ENCODE data around the gene METTL21A.
"Not testable (repeated sequence)": the region's sequence is repeated elsewhere in the genome, so short reads cannot be mapped to it uniquely, and the experiment has no call there.

METTL21A gene

GRCh38 chr2:207625014-207625907, at the start of gene METTL21A:
METTL21A (minus strand) TSS chr2:207625394; CDS start chr2:207624375, 1,019 bp downstream.
- Mint-ChIP-seq H3K36me3 (peaks cover 10% of the 10 kb centered on the region), H3K27me3 (no peaks in the 10 kb centered on the region), H3K4me1 (peaks cover 42% of the 10 kb centered on the region), H3K4me3 (peak within 1 kb of the TSS; percentile 95), H3K27ac (peak within 1 kb of the TSS; percentile 97), H3K9me3 (no peaks in the 10 kb centered on the region)

- Mint-ChIP-seq H3K4me3 (no peak overlapping the region), H3K9me3 (no peaks in the 10 kb centered on the region), H3K36me3 (peaks cover 2% of the 10 kb centered on the region), H3K27ac (no peak overlapping the region), H3K4me1 (no peaks in the 10 kb centered on the region), H3K27me3 (peaks cover 9% of the 10 kb centered on the region)
Measured at GRCh38 chr2:207674826-207675225, 49.6 kb upstream of the METTL21A start.

GRCh38 chr2:207674266-207674774, 49.1 kb upstream of the METTL21A start:
- no peak overlapping the region for H3K27ac Mint-ChIP-seq
- no peaks in the 10 kb centered on the region for H3K4me1 Mint-ChIP-seq

GRCh38 chr2:207673431-207673830, 48.2 kb upstream of the METTL21A start:
- Mint-ChIP-seq H3K36me3 (no peaks in the 10 kb centered on the region), H3K4me1 (no peaks in the 10 kb centered on the region), H3K27me3 (peaks cover 4% of the 10 kb centered on the region), H3K27ac (no peak overlapping the region), H3K9me3 (no peaks in the 10 kb centered on the region), H3K4me3 (no peak overlapping the region)

More at GRCh38 chr2:207674266-207674774, 49.1 kb upstream of the METTL21A start:
- Mint-ChIP-seq H3K4me3 (no peak overlapping the region), H3K36me3 (no peaks in the 10 kb centered on the region), H3K9me3 (no peaks in the 10 kb centered on the region), H3K27me3 (peaks cover 4% of the 10 kb centered on the region)

GRCh38 chr2:207670887-207671286, 45.7 kb upstream of the METTL21A start:
- no peaks in the 10 kb centered on the region for H3K27me3 Mint-ChIP-seq
- no peaks in the 10 kb centered on the region for H3K36me3 Mint-ChIP-seq
- H3K4me3 Mint-ChIP-seq, result no peak overlapping the region
- no peaks in the 10 kb centered on the region for H3K4me1 Mint-ChIP-seq
- H3K9me3 Mint-ChIP-seq, result no peaks in the 10 kb centered on the region
- no peak overlapping the region for H3K27ac Mint-ChIP-seq

GRCh38 chr2:207663870-207664545, 38.8 kb upstream of the METTL21A start:
- Mint-ChIP-seq H3K27ac (no peak overlapping the region), H3K27me3 (no peaks in the 10 kb centered on the region), H3K36me3 (no peaks in the 10 kb centered on the region), H3K4me3 (no peak overlapping the region), H3K9me3 (no peaks in the 10 kb centered on the region), H3K4me1 (no peaks in the 10 kb centered on the region)

- Mint-ChIP-seq H3K27ac (no peak overlapping the region), H3K9me3 (no peaks in the 10 kb centered on the region), H3K36me3 (no peaks in the 10 kb centered on the region), H3K4me1 (no peaks in the 10 kb centered on the region), H3K27me3 (no peaks in the 10 kb centered on the region), H3K4me3 (no peak overlapping the region)
Measured at GRCh38 chr2:207662203-207662602, 37.0 kb upstream of the METTL21A start.

DNA sequence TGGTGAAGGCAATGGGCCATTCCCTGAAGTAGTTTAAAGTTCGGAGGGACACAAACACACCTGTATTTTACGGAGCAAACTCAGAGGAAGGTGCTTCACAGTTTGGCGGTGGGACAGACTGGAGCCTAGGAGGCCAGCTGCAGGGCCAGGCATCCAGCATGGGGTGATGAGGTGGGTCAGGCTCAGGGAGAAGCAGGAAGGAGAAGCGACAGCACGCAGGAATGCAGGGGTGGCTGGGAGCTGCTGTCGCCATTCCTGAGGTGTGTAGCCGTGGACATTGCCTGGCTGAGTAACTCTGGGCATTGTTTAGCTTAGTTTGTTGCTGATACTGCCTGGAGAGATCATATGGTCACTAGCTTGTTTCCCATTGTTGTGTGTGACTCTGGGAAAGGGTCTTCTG, 35.8 kb upstream of the METTL21A start:
- Mint-ChIP-seq H3K36me3 (no peaks in the 10 kb centered on the region), H3K9me3 (no peaks in the 10 kb centered on the region), H3K27ac (no peak overlapping the region), H3K4me3 (no peak overlapping the region), H3K4me1 (no peaks in the 10 kb centered on the region), H3K27me3 (no peaks in the 10 kb centered on the region)

- Mint-ChIP-seq H3K27ac (no peak overlapping the region), H3K36me3 (no peaks in the 10 kb centered on the region), H3K4me3 (no peak overlapping the region), H3K4me1 (no peaks in the 10 kb centered on the region), H3K27me3 (no peaks in the 10 kb centered on the region), H3K9me3 (no peaks in the 10 kb centered on the region)
Measured at GRCh38 chr2:207658156-207658555, 33.0 kb upstream of the METTL21A start.

DNA sequence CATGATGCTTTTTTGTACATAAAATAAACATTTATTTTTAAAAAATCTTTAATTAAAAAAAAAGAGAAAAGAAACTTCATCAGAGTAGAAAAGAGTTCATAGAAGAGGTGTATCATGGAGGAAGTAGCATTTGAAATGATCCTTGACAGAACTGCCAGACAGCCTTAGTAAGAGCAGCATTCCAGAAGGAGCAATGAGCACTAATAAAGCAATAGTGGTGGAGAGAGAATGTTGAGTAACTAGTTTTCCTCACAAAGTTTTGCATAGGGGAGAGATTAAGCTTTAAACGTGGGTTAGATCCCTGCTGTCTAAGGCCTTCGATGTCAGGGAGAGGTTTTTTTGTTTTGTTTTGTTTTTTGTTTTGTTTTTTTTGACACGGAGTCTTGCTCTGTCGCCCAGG, 29.8 kb upstream of the METTL21A start:
- no peaks in the 10 kb centered on the region for H3K27me3 Mint-ChIP-seq
- no peaks in the 10 kb centered on the region for H3K36me3 Mint-ChIP-seq
- no peak overlapping the region for H3K4me3 Mint-ChIP-seq
- no peak overlapping the region for H3K27ac Mint-ChIP-seq
- no peaks in the 10 kb centered on the region for H3K4me1 Mint-ChIP-seq
- H3K9me3 Mint-ChIP-seq, result no peaks in the 10 kb centered on the region

GRCh38 chr2:207646582-207646981, 21.4 kb upstream of the METTL21A start:
- H3K36me3 Mint-ChIP-seq, H3K9me3 Mint-ChIP-seq, H3K27ac Mint-ChIP-seq: not testable (repeated sequence)

GRCh38 chr2:207643892-207644291, 18.7 kb upstream of the METTL21A start:
- Mint-ChIP-seq H3K36me3 (no peaks in the 10 kb centered on the region), H3K4me3 (no peak overlapping the region), H3K27me3 (peaks cover 2% of the 10 kb centered on the region), H3K9me3 (peaks cover 8% of the 10 kb centered on the region), H3K27ac (no peak overlapping the region), H3K4me1 (no peaks in the 10 kb centered on the region)

More at GRCh38 chr2:207646582-207646981, 21.4 kb upstream of the METTL21A start:
- not testable (repeated sequence) for H3K4me3 Mint-ChIP-seq, H3K27me3 Mint-ChIP-seq, H3K4me1 Mint-ChIP-seq

GRCh38 chr2:207640661-207641060, 15.5 kb upstream of the METTL21A start:
- Mint-ChIP-seq H3K4me1 (no peaks in the 10 kb centered on the region), H3K36me3 (no peaks in the 10 kb centered on the region), H3K27ac (no peak overlapping the region), H3K9me3 (peaks cover 8% of the 10 kb centered on the region), H3K27me3 (peaks cover 2% of the 10 kb centered on the region), H3K4me3 (no peak overlapping the region)

DNA sequence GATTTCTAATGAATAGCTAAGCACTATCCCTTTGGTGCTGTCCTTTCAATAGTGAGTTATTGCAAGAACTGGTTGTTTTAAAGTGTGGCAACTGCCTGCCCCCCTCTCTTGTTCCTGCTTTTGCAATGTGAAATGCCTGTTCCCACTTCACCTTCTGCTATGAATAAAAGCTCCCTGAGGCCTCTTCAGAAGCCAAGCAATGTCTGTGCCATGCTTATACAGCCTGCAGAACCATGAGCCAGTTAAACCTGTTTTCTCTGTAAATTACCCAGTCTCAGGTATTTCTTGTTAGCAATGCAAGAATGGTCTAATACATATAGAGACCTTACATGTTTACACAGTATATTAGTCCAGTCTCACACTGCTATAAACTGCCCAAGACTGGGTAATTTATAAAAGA, 15.0 kb upstream of the METTL21A start:
- no peaks in the 10 kb centered on the region for H3K36me3 Mint-ChIP-seq
- H3K27ac Mint-ChIP-seq, result no peak overlapping the region
- H3K9me3 Mint-ChIP-seq, result peaks cover 8% of the 10 kb centered on the region
- peaks cover 2% of the 10 kb centered on the region for H3K27me3 Mint-ChIP-seq
- no peaks in the 10 kb centered on the region for H3K4me1 Mint-ChIP-seq
- H3K4me3 Mint-ChIP-seq, result no peak overlapping the region

- not testable (repeated sequence) for H3K4me3 Mint-ChIP-seq, H3K27ac Mint-ChIP-seq, H3K27me3 Mint-ChIP-seq, H3K4me1 Mint-ChIP-seq, H3K36me3 Mint-ChIP-seq, H3K9me3 Mint-ChIP-seq
Measured at GRCh38 chr2:207639288-207639687, 14.1 kb upstream of the METTL21A start.
